GM12878 (cell line): Measurements from ENCODE around the gene SPOCD1.

Source experiments
- ESRRA ChIP-seq: IDR thresholded peaks from 2 replicates; pipeline ENCODE4 v1.6.1; 2012; ENCODE audit warnings: mild to moderate bottlenecking, low read length, improper control_type of control experiment
- IKZF1 ChIP-seq: fragments of 450-650 bp; conservative IDR thresholded peaks from 2 replicates; pipeline ENCODE4 v1.6.1; 2017; ENCODE audit warnings: antibody characterized with exemption, mild to moderate bottlenecking
- POLR2AphosphoS2 ChIP-seq: IDR thresholded peaks from 2 replicates; pipeline ENCODE4 v1.6.1; 2011; ENCODE audit warnings: low read depth, mild to moderate bottlenecking, low read length, improper control_type of control experiment, moderate library complexity
- TAF1 ChIP-seq: IDR thresholded peaks from 2 replicates; pipeline ENCODE4 v1.6.1; 2011; ENCODE audit warnings: mild to moderate bottlenecking, low read depth, low read length, borderline replicate concordance
- TF ChIP-seq, protein P1 (sequence below), 3 experiments: IDR thresholded peaks in 2 of 3; conservative IDR thresholded peaks in 1 of 3; 2 replicates each; pipeline ENCODE4 v1.5.1; 2011; ENCODE audit warnings: low read depth in 3 of 3, low read length in 3 of 3, mild to moderate bottlenecking in 3 of 3, control low read depth in 2 of 3, moderate library complexity in 2 of 3, inconsistent platforms in 1 of 3, mixed read lengths in 1 of 3; ENCODE audit not compliant: control insufficient read depth in 2 of 3, insufficient read depth in 1 of 3; ENCODE audit errors: extremely low read depth in 1 of 3

DNA sequence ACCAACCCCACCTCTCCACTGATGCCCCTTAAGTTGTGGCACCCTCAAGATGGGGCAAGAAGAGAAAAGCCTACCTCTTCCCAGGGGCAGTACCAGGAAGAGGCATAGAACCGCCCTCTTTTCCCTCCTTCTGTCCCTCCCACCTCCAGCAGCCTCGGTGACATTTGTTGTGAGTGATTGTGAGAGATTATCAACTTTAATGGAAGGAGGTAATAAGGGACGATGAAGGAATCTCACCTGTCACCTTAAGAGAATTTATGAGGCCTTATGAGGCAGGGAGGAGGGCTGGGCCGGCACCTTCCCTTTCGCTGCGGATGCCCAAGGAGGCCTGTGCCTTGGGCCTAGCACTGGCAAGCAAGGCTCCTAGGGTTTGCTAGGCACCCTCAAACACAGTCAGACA lies 50.3 kb downstream of the SPOCD1 start:
- no peak for TF ChIP-seq IKZF1
- no peak for TF ChIP-seq ESRRA
- no peak for TF ChIP-seq TAF1
- TF ChIP-seq, protein P1, sequence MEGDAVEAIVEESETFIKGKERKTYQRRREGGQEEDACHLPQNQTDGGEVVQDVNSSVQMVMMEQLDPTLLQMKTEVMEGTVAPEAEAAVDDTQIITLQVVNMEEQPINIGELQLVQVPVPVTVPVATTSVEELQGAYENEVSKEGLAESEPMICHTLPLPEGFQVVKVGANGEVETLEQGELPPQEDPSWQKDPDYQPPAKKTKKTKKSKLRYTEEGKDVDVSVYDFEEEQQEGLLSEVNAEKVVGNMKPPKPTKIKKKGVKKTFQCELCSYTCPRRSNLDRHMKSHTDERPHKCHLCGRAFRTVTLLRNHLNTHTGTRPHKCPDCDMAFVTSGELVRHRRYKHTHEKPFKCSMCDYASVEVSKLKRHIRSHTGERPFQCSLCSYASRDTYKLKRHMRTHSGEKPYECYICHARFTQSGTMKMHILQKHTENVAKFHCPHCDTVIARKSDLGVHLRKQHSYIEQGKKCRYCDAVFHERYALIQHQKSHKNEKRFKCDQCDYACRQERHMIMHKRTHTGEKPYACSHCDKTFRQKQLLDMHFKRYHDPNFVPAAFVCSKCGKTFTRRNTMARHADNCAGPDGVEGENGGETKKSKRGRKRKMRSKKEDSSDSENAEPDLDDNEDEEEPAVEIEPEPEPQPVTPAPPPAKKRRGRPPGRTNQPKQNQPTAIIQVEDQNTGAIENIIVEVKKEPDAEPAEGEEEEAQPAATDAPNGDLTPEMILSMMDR (IDR thresholded peaks at IDR 0.05 in 2 of 3, conservative IDR thresholded peaks at IDR 0.05 in 1 of 3; ENCODE audit: control insufficient read depth in 2 of 3, extremely low read depth in 1 of 3, insufficient read depth in 1 of 3, low read depth in 3 of 3, low read length in 3 of 3), result no peak
- no peak for TF ChIP-seq POLR2AphosphoS2
